Activated CD4-positive, alpha-beta T cell treated with anti-CD3 and anti-CD28 coated beads for 4 hours (primary cell): Measurements from ENCODE around the gene ALG8.
"Not testable (repeated sequence)": the region's sequence is repeated elsewhere in the genome, so short reads cannot be mapped to it uniquely, and the experiment has no call there.

ENCODE experiments used
- DNase-seq, 2 donors: peaks; one replicate each; pipeline ENCODE4 v3.0.0-alpha.2; 2020

ALG8 gene

GRCh38 chr11:78139422-78140391, at the start of gene ALG8:
TSS of gene ALG8 (minus strand) at chr11:78139626. CDS start at chr11:78139588, 38 bp downstream.
- DNase-seq: peak; percentile 96 to 97

- DNase-seq: peak; percentile 89 to 90
These were observed 49.1 kb upstream of the ALG8 start, which contains the start of the genes KCTD21 and USP35 for GRCh38 chr11:78188286-78189173. TSS of gene KCTD21 (minus strand) at chr11:78188626. CDS start at chr11:78174554, 14,072 bp downstream. TSS of gene USP35 (plus strand) at chr11:78188919. CDS start at chr11:78196246, 7,327 bp downstream.

- DNase-seq: peak; percentile 81 to 86
These were observed 48.2 kb upstream of the ALG8 start for GRCh38 chr11:78187366-78188285.

GRCh38 chr11:78181185-78181584, 41.8 kb upstream of the ALG8 start:
- DNase-seq: no peak

GRCh38 chr11:78180751-78181150, 41.3 kb upstream of the ALG8 start:
- DNase-seq: no peak

- no peak for DNase-seq
These were observed 40.1 kb upstream of the ALG8 start for GRCh38 chr11:78179459-78180071.

- DNase-seq: no peak
These were observed 37.8 kb upstream of the ALG8 start for GRCh38 chr11:78177216-78177615.

- no peak for DNase-seq
These were observed 37.2 kb upstream of the ALG8 start for GRCh38 chr11:78176605-78177141.

- DNase-seq: not testable (repeated sequence)
These were observed 36.4 kb upstream of the ALG8 start for GRCh38 chr11:78175862-78176261.

- DNase-seq: no peak
These were observed 32.5 kb upstream of the ALG8 start for GRCh38 chr11:78171951-78172350.

GRCh38 chr11:78170874-78171549, 31.6 kb upstream of the ALG8 start:
- no peak for DNase-seq

GRCh38 chr11:78170413-78170812, 31.0 kb upstream of the ALG8 start:
- no peak for DNase-seq

GRCh38 chr11:78168539-78169477, 29.4 kb upstream of the ALG8 start:
- DNase-seq: no peak

GRCh38 chr11:78166855-78167469, 27.5 kb upstream of the ALG8 start:
- DNase-seq: no peak

GRCh38 chr11:78164471-78164870, 25.0 kb upstream of the ALG8 start:
- DNase-seq: no peak

- no peak for DNase-seq
These were observed 24.4 kb upstream of the ALG8 start for GRCh38 chr11:78163828-78164227.

- DNase-seq: no peak
These were observed 22.5 kb upstream of the ALG8 start for GRCh38 chr11:78161962-78162371.

- DNase-seq: no peak
These were observed 21.9 kb upstream of the ALG8 start for GRCh38 chr11:78161346-78161745.

GRCh38 chr11:78160557-78160956, 21.1 kb upstream of the ALG8 start:
- DNase-seq: no peak
